Prostate gland (tissue), 2 donors: Measurements from ENCODE around the gene HDHD3. TPM values are rescaled to one million over a fixed set of nuclear protein-coding genes. Genes with fewer than 3 reads are reported as not detected.
A peak's percentile ranks its signal among the peaks of the same experiment; 100 is the strongest.

Experiments
- DNase-seq: peaks from one replicate; pipeline ENCODE4 v3.0.0-alpha.2; 2019; ENCODE audit warnings: low spot score
- H3K27ac ChIP-seq, 2 donors: fragments of 200-600 bp; sonication (generic); 2 replicates each; pipeline ENCODE4 v1.5.1; 2017 to 2019
- H3K27me3 ChIP-seq: fragments of 200-600 bp; sonication (generic); replicated peaks from 2 replicates; pipeline ENCODE4 v1.5.1; 2019; ENCODE audit not compliant: insufficient read depth
- H3K36me3 ChIP-seq, 2 donors: fragments of 200-600 bp; sonication (generic); 1 replicate in 1 of 2; 2 replicates in 1 of 2; pipeline versions ENCODE4 v1.5.1 to v1.8.1; 2017 to 2019
- H3K4me1 ChIP-seq: fragments of 200-600 bp; sonication (generic); replicated peaks from 2 replicates; pipeline ENCODE4 v1.5.1; 2019
- H3K4me3 ChIP-seq, 2 donors: fragments of 200-600 bp; sonication (generic); 2 replicates each; pipeline ENCODE4 v1.5.1; 2017 to 2019
- H3K9me3 ChIP-seq: fragments of 200-600 bp; sonication (generic); 2 replicates; pipeline ENCODE4 v1.5.1; 2017
- CTCF ChIP-seq, 4 experiments: fragments of 200-600 bp in 2 of 4; fragments of 450-650 bp in 2 of 4; sonication (generic) in 2 of 4; IDR thresholded peaks; 1 replicate in 3 of 4; 2 replicates in 1 of 4; pipeline ENCODE4 v1.5.1; 2016 to 2019; ENCODE audit warnings: antibody characterized with exemption in 4 of 4, mild to moderate bottlenecking in 2 of 4, moderate library complexity in 2 of 4
- POLR2A ChIP-seq: fragments of 450-650 bp; IDR thresholded peaks from one replicate; pipeline ENCODE4 v1.6.1; 2016; ENCODE audit warnings: antibody characterized with exemption, mild to moderate bottlenecking
- POLR2AphosphoS5 ChIP-seq: sonication (generic); formaldehyde crosslinking; IDR thresholded peaks from one replicate; pipeline ENCODE4 v1.6.1; 2017; ENCODE audit warnings: antibody characterized with exemption
- WGBS: methylation state at CpG from one replicate; pipeline ENCODE4 v1.1.5; 2018; 5-methylcytosine and 5-hydroxymethylcytosine counted together
- intact Hi-C: fragments of 100-400 bp; cut with DNase I; formaldehyde crosslinking; loops from one replicate; pipeline ENCODE4 v1.14.2; 2022
- total RNA-seq, 2 donors: library from RNA; depleted of rRNA; stranded (reverse); fragments of >200 nt; gene quantifications; one replicate each; pipeline ENCODE4 v1.1.0, GENCODE V29; 2016

Gene HDHD3
- total RNA-seq, 2 donors from 2014 or later = 52.2 to 72.1 TPM

- no peaks in the 10 kb centered on the region for H3K9me3 ChIP-seq
- TF ChIP-seq CTCF (IDR thresholded peaks at IDR 0.05) = no peak
- TF ChIP-seq POLR2A = no peak
- no peak for TF ChIP-seq POLR2AphosphoS5
- H3K4me3 ChIP-seq = no peak overlapping the region
- intact Hi-C loops = no loop called here
- no peaks in the 10 kb centered on the region for H3K27me3 ChIP-seq
- DNase-seq = no peak
- no peak overlapping the region for H3K27ac ChIP-seq
- 70% methylated on average over 3 of the region's 3 CpGs for WGBS
- H3K4me1 ChIP-seq = no peaks in the 10 kb centered on the region
- H3K36me3 ChIP-seq = no peaks in the 10 kb centered on the region
These were observed 39.4 kb upstream of the HDHD3 start for GRCh38 chr9:113416149-113416721.

GRCh38 chr9:113410207-113410864 is 33.5 kb upstream of the HDHD3 start, which contains the start of the genes C9orf43 and POLE3:
Gene C9orf43, plus strand, starts transcription at chr9:113410747. Its CDS starts 2,747 bp downstream, at chr9:113413494.
Gene POLE3, minus strand, starts transcription at chr9:113410675. Its CDS starts 382 bp downstream, at chr9:113410293.
- Histone ChIP-seq H3K9me3 (no peaks in the 10 kb centered on the region), H3K27me3 (no peaks in the 10 kb centered on the region), H3K36me3 (no peaks in the 10 kb centered on the region), H3K4me3 (peak within 1 kb of the TSS; percentile 74 to 83), H3K4me1 (peaks cover 3% of the 10 kb centered on the region), H3K27ac (peak within 1 kb of the TSS; percentile 96 to 98)
- WGBS = under 1% methylated on average over 61 of the region's 61 CpGs
- DNase-seq = peak; percentile 91
- intact Hi-C loops = no loop called here
- TF ChIP-seq POLR2AphosphoS5 (peak; percentile 92), CTCF (IDR thresholded peaks at IDR 0.05) (peak in 1 of 4 experiments; percentile 13), POLR2A (peak; percentile 56)

GRCh38 chr9:113409883-113410206 is 33.1 kb upstream of the HDHD3 start:
- no peaks in the 10 kb centered on the region for H3K27me3 ChIP-seq
- TF ChIP-seq POLR2A (no peak), CTCF (IDR thresholded peaks at IDR 0.05) (no peak), POLR2AphosphoS5 (no peak)
- H3K4me1 ChIP-seq = peaks cover 3% of the 10 kb centered on the region
- peak; percentile 14 for DNase-seq
- peak overlapping the region; percentile 96 to 98 for H3K27ac ChIP-seq
- WGBS = under 1% methylated on average over 20 of the region's 20 CpGs
- intact Hi-C loops = loop anchor here (10.0 kb wide), 2 partner anchors 95 to 135 kb away; partner anchors contain the start of genes CDC26 and PRPF4
- no peaks in the 10 kb centered on the region for H3K9me3 ChIP-seq
- peak overlapping the region; percentile 74 to 83 for H3K4me3 ChIP-seq
- H3K36me3 ChIP-seq = no peaks in the 10 kb centered on the region

GRCh38 chr9:113409481-113409880 is 32.7 kb upstream of the HDHD3 start:
- H3K36me3 ChIP-seq = no peaks in the 10 kb centered on the region
- DNase-seq = no peak
- no peaks in the 10 kb centered on the region for H3K27me3 ChIP-seq
- TF ChIP-seq CTCF (IDR thresholded peaks at IDR 0.05) (no peak), POLR2A (no peak), POLR2AphosphoS5 (no peak)
- 30% methylated on average over 10 of the region's 10 CpGs for WGBS
- intact Hi-C loops = loop anchor here (10.0 kb wide), 2 partner anchors 95 to 135 kb away; partner anchors contain the start of genes CDC26 and PRPF4
- no peaks in the 10 kb centered on the region for H3K9me3 ChIP-seq
- H3K27ac ChIP-seq = peak overlapping the region; percentile 96 to 98
- H3K4me3 ChIP-seq = peak overlapping the region; percentile 74 to 83
- peaks cover 3% of the 10 kb centered on the region for H3K4me1 ChIP-seq
